GM06990 (cell line): ENCODE results near the gene CEP162.
A peak's percentile ranks its signal among the peaks of the same experiment; 100 is the strongest.
"Not testable (repeated sequence)": the region's sequence is repeated elsewhere in the genome, so short reads cannot be mapped to it uniquely, and the experiment has no call there.

Experiments used
- DNase-seq: peaks from one replicate; pipeline ENCODE4 v3.0.0-alpha.2; 2011; ENCODE audit not compliant: insufficient read length; ENCODE audit errors: extremely low read depth
- H3K27me3 ChIP-seq: replicated peaks from 2 replicates; pipeline ENCODE4 v1.6.0; 2011; ENCODE audit warnings: low read length; ENCODE audit not compliant: control insufficient read depth, insufficient read depth
- H3K36me3 ChIP-seq: 2 replicates; pipeline ENCODE4 v1.5.1; 2011; ENCODE audit warnings: low read length; ENCODE audit not compliant: control insufficient read depth, insufficient read depth
- H3K4me3 ChIP-seq: replicated peaks from 2 replicates; pipeline ENCODE4 v1.5.1; 2011; ENCODE audit warnings: low read depth, mild to moderate bottlenecking, control low read depth, low read length
- CTCF ChIP-seq: IDR thresholded peaks from 2 replicates; pipeline ENCODE4 v1.5.1; 2011; ENCODE audit warnings: low read length, control low read depth, mild to moderate bottlenecking, inconsistent platforms; ENCODE audit not compliant: insufficient read depth, poor library complexity, severe bottlenecking

Gene CEP162

DNA sequence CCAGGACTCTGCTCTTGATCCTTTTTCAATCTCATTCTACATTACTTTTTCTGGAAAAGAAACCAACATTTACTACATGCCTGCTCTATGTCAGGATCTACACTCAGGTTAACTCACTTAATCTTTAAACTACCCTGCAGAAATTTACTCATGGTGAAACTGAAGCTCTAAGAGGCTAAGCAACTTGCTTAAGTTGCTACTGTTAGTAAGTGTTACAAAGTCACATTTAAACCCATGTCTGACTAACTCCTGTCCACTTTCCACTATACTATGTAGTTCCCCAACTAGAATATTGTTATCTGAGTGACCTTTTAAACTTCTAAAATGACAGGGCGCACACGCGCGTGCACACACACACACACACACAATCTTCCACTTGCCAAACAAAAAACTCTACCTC lies 5.0 kb downstream of the CEP162 start:
- no peak for DNase-seq
- Histone ChIP-seq H3K36me3 (no peaks in the 10 kb centered on the region), H3K27me3 (no peaks in the 10 kb centered on the region), H3K4me3 (no peak overlapping the region)
- no peak for TF ChIP-seq CTCF

DNA sequence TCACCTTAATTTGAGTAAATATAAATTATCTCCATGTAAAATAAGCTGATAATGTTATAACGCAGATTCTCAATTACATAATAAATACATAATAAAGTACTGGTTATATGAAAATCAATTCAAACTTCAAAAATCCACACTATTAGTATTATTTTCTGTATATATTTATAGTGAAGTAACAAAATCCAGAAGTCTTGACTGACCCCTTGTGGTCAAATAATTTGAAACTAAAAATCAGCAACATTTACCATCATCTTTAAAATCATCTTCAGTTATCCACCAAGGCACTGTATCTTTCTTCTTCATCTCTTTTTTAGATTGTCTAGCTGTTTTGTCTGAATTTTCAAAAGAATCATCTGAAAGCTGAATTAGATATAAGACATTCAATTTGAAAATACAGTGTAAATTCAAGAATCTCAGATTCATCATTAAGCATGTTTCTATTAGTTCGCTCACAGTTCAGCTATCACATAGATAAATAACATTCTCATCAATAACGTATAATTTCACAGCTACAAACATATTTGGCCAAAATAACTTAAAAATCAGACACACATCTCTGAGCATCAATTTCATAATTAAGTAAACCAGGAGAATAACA lies 6.5 kb downstream of the CEP162 start:
- Histone ChIP-seq H3K27me3 (no peaks in the 10 kb centered on the region), H3K4me3 (no peak overlapping the region), H3K36me3 (no peaks in the 10 kb centered on the region)
- DNase-seq = no peak
- peak; percentile 42 for TF ChIP-seq CTCF

- Histone ChIP-seq H3K4me3 (no peak overlapping the region), H3K36me3 (no peaks in the 10 kb centered on the region), H3K27me3 (no peaks in the 10 kb centered on the region)
- TF ChIP-seq CTCF = no peak
- DNase-seq = no peak
Observed at GRCh38 chr6:84218091-84218490, 9.4 kb downstream of the CEP162 start.

- TF ChIP-seq CTCF = no peak
- DNase-seq = no peak
- Histone ChIP-seq H3K27me3 (no peaks in the 10 kb centered on the region), H3K36me3 (no peaks in the 10 kb centered on the region), H3K4me3 (no peak overlapping the region)
Observed at GRCh38 chr6:84213217-84213616, 14.2 kb downstream of the CEP162 start.

DNA sequence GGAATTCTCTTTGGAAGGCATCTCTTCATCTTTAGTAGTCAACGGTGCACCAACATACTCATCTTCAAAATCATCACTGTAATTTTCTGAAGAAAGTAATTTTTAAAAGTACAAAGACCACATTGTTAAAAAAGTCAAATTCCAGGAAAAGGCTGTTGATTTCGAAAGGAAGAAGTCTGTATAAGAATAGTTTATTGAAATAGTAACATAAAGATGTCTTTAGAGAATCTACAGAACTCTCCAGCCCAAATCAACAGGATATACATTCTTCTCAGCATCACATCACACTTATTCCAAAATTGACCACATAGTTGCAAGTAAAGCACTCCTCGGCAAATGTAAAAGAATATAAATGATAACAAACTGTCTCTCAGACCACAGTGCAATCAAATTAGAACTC lies 23.4 kb downstream of the CEP162 start:
- no peaks in the 10 kb centered on the region for H3K27me3 ChIP-seq
- TF ChIP-seq CTCF = no peak
- no peaks in the 10 kb centered on the region for H3K36me3 ChIP-seq
- DNase-seq = no peak
- H3K4me3 ChIP-seq = no peak overlapping the region

- not testable (repeated sequence) for H3K36me3 ChIP-seq, DNase-seq, H3K27me3 ChIP-seq, H3K4me3 ChIP-seq
Observed at GRCh38 chr6:84199987-84200386, 27.5 kb downstream of the CEP162 start.
